ENCODE data around the gene IL12A.

The IL12A gene

GRCh38 chr3:159988617-159989271 is at the start of gene IL12A:
Gene IL12A, plus strand, starts transcription at chr3:159988835.
- DNase-seq (ENCODE audit: low read depth in 1 of 2, low spot score in 1 of 2) = peak; percentile 65 to 70

- no peak for DNase-seq (ENCODE audit: low read depth in 1 of 2, low spot score in 1 of 2)
Observed at GRCh38 chr3:159941038-159942000, 47.3 kb upstream of the IL12A start.

GRCh38 chr3:159944781-159945180 is 43.9 kb upstream of the IL12A start:
- DNase-seq (ENCODE audit: low read depth in 1 of 2, low spot score in 1 of 2) = no peak

- no peak for DNase-seq (ENCODE audit: low read depth in 1 of 2, low spot score in 1 of 2)
Observed at GRCh38 chr3:159945930-159946329, 42.7 kb upstream of the IL12A start.

GRCh38 chr3:159947220-159947619 is 41.4 kb upstream of the IL12A start:
- no peak for DNase-seq (ENCODE audit: low read depth in 1 of 2, low spot score in 1 of 2)

GRCh38 chr3:159948429-159949144 is 40.0 kb upstream of the IL12A start:
- no peak for DNase-seq (ENCODE audit: low read depth in 1 of 2, low spot score in 1 of 2)

GRCh38 chr3:159950156-159950898 is 38.3 kb upstream of the IL12A start:
- DNase-seq (ENCODE audit: low read depth in 1 of 2, low spot score in 1 of 2) = no peak

- no peak for DNase-seq (ENCODE audit: low read depth in 1 of 2, low spot score in 1 of 2)
Observed at GRCh38 chr3:159951540-159951939, 37.1 kb upstream of the IL12A start.

- no peak for DNase-seq (ENCODE audit: low read depth in 1 of 2, low spot score in 1 of 2)
Observed at GRCh38 chr3:159953325-159954085, 35.1 kb upstream of the IL12A start.

GRCh38 chr3:159960188-159961148 is 28.2 kb upstream of the IL12A start:
- no peak for DNase-seq (ENCODE audit: low read depth in 1 of 2, low spot score in 1 of 2)

- DNase-seq (ENCODE audit: low read depth in 1 of 2, low spot score in 1 of 2) = no peak
Observed at GRCh38 chr3:159964166-159964973, 24.3 kb upstream of the IL12A start.

GRCh38 chr3:159971311-159971710 is 17.3 kb upstream of the IL12A start:
- no peak for DNase-seq (ENCODE audit: low read depth in 1 of 2, low spot score in 1 of 2)

- DNase-seq (ENCODE audit: low read depth in 1 of 2, low spot score in 1 of 2) = no peak
Observed at GRCh38 chr3:159977295-159977694, 11.3 kb upstream of the IL12A start.

GRCh38 chr3:159978353-159978752 is 10.3 kb upstream of the IL12A start:
- no peak for DNase-seq (ENCODE audit: low read depth in 1 of 2, low spot score in 1 of 2)

- DNase-seq (ENCODE audit: low read depth in 1 of 2, low spot score in 1 of 2) = no peak
Observed at GRCh38 chr3:159978918-159979703, 9.5 kb upstream of the IL12A start.

- DNase-seq (ENCODE audit: low read depth in 1 of 2, low spot score in 1 of 2) = no peak
Observed at GRCh38 chr3:159982442-159982974, 6.1 kb upstream of the IL12A start.

- DNase-seq (ENCODE audit: low read depth in 1 of 2, low spot score in 1 of 2) = no peak
Observed at GRCh38 chr3:159987291-159987711, 1.3 kb upstream of the IL12A start.
